Hepatocyte (in vitro differentiated cells): ENCODE results near the gene CARD11. TPM values are rescaled to one million over a fixed set of nuclear protein-coding genes. Genes with fewer than 3 reads are reported as not detected.

Source experiments
- DNase-seq: peaks from one replicate; pipeline ENCODE4 v3.0.0-alpha.2; 2016; ENCODE audit warnings: low spot score
- H2AFZ ChIP-seq: fragments of 200-600 bp; sonication (generic); 2 replicates; pipeline ENCODE4 v1.6.0; 2016; ENCODE audit warnings: antibody characterized with exemption, mild to moderate bottlenecking
- H3K27ac ChIP-seq: fragments of 200-600 bp; sonication (generic); 2 replicates; pipeline ENCODE4 v1.5.1; 2016; ENCODE audit warnings: mild to moderate bottlenecking
- H3K27me3 ChIP-seq: fragments of 200-600 bp; sonication (generic); 2 replicates; pipeline ENCODE4 v1.6.1; 2016
- H3K36me3 ChIP-seq: fragments of 200-600 bp; sonication (generic); replicated peaks from 2 replicates; pipeline ENCODE4 v1.5.1; 2016; ENCODE audit warnings: low read depth; ENCODE audit not compliant: insufficient read depth
- H3K4me1 ChIP-seq: fragments of 200-600 bp; sonication (generic); 2 replicates; pipeline ENCODE4 v1.5.1; 2016; ENCODE audit warnings: mild to moderate bottlenecking, moderate library complexity; ENCODE audit not compliant: insufficient read depth
- H3K4me2 ChIP-seq: fragments of 200-600 bp; sonication (generic); 2 replicates; pipeline ENCODE4 v1.6.0; 2016
- H3K4me3 ChIP-seq: fragments of 200-600 bp; sonication (generic); 2 replicates; pipeline ENCODE4 v1.5.1; 2016; ENCODE audit warnings: mild to moderate bottlenecking
- H3K79me2 ChIP-seq: fragments of 200-600 bp; sonication (generic); 2 replicates; pipeline ENCODE4 v1.6.0; 2017; ENCODE audit warnings: mild to moderate bottlenecking
- H3K9me2 ChIP-seq: fragments of 200-600 bp; sonication (generic); replicated peaks from 2 replicates; pipeline ENCODE4 v1.6.0; 2017; ENCODE audit warnings: mild to moderate bottlenecking; ENCODE audit not compliant: insufficient read depth
- H3K9me3 ChIP-seq: fragments of 200-600 bp; sonication (generic); 2 replicates; pipeline ENCODE4 v1.5.1; 2016; ENCODE audit warnings: low read depth, mild to moderate bottlenecking
- H4K20me1 ChIP-seq: fragments of 200-600 bp; sonication (generic); 2 replicates; pipeline ENCODE4 v1.6.0; 2016; ENCODE audit warnings: mild to moderate bottlenecking; ENCODE audit not compliant: insufficient read depth, poor library complexity, severe bottlenecking
- CTCF ChIP-seq: fragments of 200-600 bp; sonication (generic); IDR thresholded peaks from 2 replicates; pipeline ENCODE4 v1.5.1; 2016; ENCODE audit warnings: antibody characterized with exemption, mild to moderate bottlenecking; ENCODE audit not compliant: poor library complexity
- EZH2 ChIP-seq: fragments of 200-600 bp; sonication (generic); IDR thresholded peaks from 2 replicates; pipeline ENCODE4 v1.6.1; 2016; ENCODE audit warnings: antibody characterized with exemption, mild to moderate bottlenecking, borderline replicate concordance
- EZH2phosphoT487 ChIP-seq: fragments of 200-600 bp; sonication (generic); IDR thresholded peaks from one replicate; pipeline ENCODE4 v1.6.1; 2018; ENCODE audit warnings: antibody characterized with exemption, mild to moderate bottlenecking, low read depth, moderate library complexity; ENCODE audit not compliant: unreplicated experiment, severe bottlenecking
- WGBS: methylation state at CpG from one replicate; pipeline ENCODE4 v1.1.6; 2016; ENCODE audit warnings: low lambda C conversion rate; ENCODE audit errors: missing lambda C conversion rate; 5-methylcytosine and 5-hydroxymethylcytosine counted together
- polyA plus RNA-seq: library from polyadenylated mRNA; unstranded; fragments of >200 nt; fragmentation: Nextera tagmentation; extraction: Ambion mirVana; gene quantifications from 2 replicates; pipeline ENCODE4 v1.2.1, GENCODE V29; 2016
- total RNA-seq: library from RNA; depleted of rRNA; stranded (reverse); fragments of >200 nt; gene quantifications from 2 replicates; pipeline ENCODE4 v1.2.3, GENCODE V29; 2014

The CARD11 gene
- total and polyA plus RNA-seq, 2 experiments from 2014 or later = 9.6 to 10.9 TPM

GRCh38 chr7:2924866-2925840 lies 118.5 kb downstream of the CARD11 start:
- Histone ChIP-seq H3K27me3 (no peaks in the 10 kb centered on the region), H3K36me3 (no peaks in the 10 kb centered on the region), H3K4me1 (no peaks in the 10 kb centered on the region), H3K9me2 (no peaks in the 10 kb centered on the region), H3K4me3 (no peak overlapping the region), H3K9me3 (no peaks in the 10 kb centered on the region), H3K27ac (no peak overlapping the region), H3K4me2 (no peak overlapping the region), H2AFZ (no peak overlapping the region), H4K20me1 (no peaks in the 10 kb centered on the region), H3K79me2 (no peaks in the 10 kb centered on the region)
- DNase-seq = no peak
- 89% methylated on average over 19 of the region's 22 CpGs for WGBS
- TF ChIP-seq CTCF (no peak), EZH2phosphoT487 (no peak), EZH2 (no peak)

- DNase-seq = no peak
- TF ChIP-seq EZH2phosphoT487 = no peak
- TF ChIP-seq EZH2 = no peak
- TF ChIP-seq CTCF = no peak
- Histone ChIP-seq H3K27ac (no peak overlapping the region), H2AFZ (no peak overlapping the region), H3K36me3 (no peaks in the 10 kb centered on the region), H3K9me3 (no peaks in the 10 kb centered on the region), H4K20me1 (no peaks in the 10 kb centered on the region), H3K4me3 (no peak overlapping the region), H3K4me2 (no peak overlapping the region), H3K4me1 (no peaks in the 10 kb centered on the region), H3K9me2 (no peaks in the 10 kb centered on the region), H3K79me2 (no peaks in the 10 kb centered on the region), H3K27me3 (no peaks in the 10 kb centered on the region)
- 89% methylated on average over 17 of the region's 17 CpGs for WGBS
Measured at GRCh38 chr7:2923886-2924574, 119.6 kb downstream of the CARD11 start.

GRCh38 chr7:2923291-2923781 lies 120.3 kb downstream of the CARD11 start:
- H3K4me3 ChIP-seq = no peak overlapping the region
- no peak overlapping the region for H3K4me2 ChIP-seq
- no peaks in the 10 kb centered on the region for H3K4me1 ChIP-seq
- H3K36me3 ChIP-seq = no peaks in the 10 kb centered on the region
- no peaks in the 10 kb centered on the region for H3K27me3 ChIP-seq
- H3K27ac ChIP-seq = no peak overlapping the region
- H3K9me3 ChIP-seq = no peaks in the 10 kb centered on the region
- 91% methylated on average over 17 of the region's 17 CpGs for WGBS
- no peaks in the 10 kb centered on the region for H3K79me2 ChIP-seq
- H3K9me2 ChIP-seq = no peaks in the 10 kb centered on the region
- TF ChIP-seq EZH2phosphoT487 (no peak), EZH2 (no peak), CTCF (no peak)
- no peak for DNase-seq
- no peaks in the 10 kb centered on the region for H4K20me1 ChIP-seq
- H2AFZ ChIP-seq = no peak overlapping the region
